ENCODE data around the gene ABHD12.
A peak's percentile ranks its signal among the peaks of the same experiment; 100 is the strongest.

Gene ABHD12

DNA sequence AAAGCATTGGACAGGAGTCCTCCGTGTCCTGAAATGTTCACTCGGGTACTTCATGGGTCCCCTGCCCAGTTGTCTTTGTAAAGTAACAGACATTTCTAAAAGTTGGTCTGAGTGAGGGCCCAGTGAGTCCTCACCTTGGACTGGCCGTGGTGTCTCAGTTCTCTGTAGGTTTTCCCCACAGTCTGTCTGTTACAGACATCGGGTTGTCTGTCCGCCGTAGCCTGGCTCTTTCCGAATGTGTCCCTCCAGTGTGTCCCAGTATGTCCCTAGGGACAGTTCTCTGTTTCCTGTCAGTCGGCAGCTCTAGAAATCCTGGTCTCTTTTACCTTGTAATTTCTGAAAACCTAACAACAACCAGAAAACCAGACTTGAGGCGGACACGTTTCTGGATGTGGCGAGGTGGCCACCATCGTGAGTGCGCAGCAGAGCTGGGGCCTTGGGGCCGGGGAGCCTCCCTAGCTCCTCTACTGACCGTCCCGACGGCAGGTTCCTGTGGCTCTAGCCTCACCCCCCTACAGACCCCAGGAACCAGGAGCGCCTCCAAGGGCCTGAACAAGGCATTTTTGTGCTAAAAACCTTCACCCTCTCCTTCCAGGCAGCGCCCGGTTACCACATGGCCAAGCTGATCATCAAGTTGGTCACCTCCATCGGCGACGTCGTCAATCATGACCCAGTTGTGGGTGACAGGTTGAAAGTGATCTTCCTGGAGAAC is 100.6 kb downstream of the ABHD12 start:
- no peak for TF ChIP-seq CTCF (IDR thresholded peaks at IDR 0.05; ENCODE audit: poor library complexity, severe bottlenecking)
- Histone ChIP-seq H3K27me3 (ENCODE audit: insufficient read depth, poor library complexity, severe bottlenecking) (no peaks in the 10 kb centered on the region), H3K36me3 (ENCODE audit: low read depth) (peaks cover 84% of the 10 kb centered on the region), H3K4me3 (ENCODE audit: severe bottlenecking) (no peak overlapping the region), H3K9me3 (ENCODE audit: severe bottlenecking) (no peaks in the 10 kb centered on the region), H3K27ac (ENCODE audit: poor library complexity, severe bottlenecking) (no peak overlapping the region), H3K4me1 (ENCODE audit: insufficient read depth, poor library complexity, severe bottlenecking) (no peaks in the 10 kb centered on the region)
- DNase-seq (ENCODE audit: low spot score): peak; percentile 47
- ATAC-seq (ENCODE audit: low read depth): no peak

DNA sequence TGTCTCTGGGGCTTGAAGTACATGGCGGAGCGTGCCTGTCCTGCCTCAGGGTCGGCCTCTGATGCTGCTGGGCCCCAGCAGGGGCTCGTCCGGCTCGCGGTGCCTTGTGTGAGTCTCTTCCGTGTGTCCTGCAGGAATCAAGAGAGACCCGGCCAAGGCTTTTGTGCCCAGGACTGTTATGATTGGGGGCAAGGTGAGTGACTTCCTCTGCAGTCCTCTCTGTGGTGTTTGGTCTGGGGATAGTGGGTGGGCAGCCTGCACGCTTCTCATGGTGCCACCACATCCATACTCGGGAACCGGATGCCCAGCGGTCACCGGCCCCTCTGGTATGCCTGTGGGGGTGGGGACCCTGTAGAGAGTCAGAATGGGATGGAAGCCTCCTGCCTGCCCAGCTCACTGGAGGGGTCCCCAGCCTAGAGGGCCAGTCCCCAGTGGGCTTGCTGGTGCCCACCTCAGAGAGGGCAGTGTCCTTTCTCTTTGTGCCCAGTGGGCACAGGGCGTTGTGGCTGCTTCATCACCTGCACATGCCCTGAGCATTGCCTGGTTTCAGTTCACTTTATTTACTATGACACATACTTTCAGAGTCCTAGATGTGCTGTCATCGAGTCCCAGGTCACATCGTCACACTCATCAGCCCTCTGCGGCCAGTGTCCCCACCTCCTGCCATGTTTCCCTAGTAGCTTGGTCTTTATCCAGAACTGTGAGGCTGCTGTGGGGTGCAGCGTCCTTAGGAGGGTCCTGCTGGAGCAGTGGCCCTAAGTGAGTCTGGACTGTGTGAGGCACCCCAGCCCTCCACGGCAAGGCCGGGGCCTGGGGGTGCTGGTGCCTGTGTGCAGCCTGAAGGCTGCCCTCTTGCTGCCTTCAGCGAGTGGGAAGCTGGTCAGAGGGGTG is 102.1 kb downstream of the ABHD12 start:
- DNase-seq (ENCODE audit: low spot score) (peak; percentile 50), ATAC-seq (ENCODE audit: low read depth) (no peak)
- TF ChIP-seq CTCF (IDR thresholded peaks at IDR 0.05; ENCODE audit: poor library complexity, severe bottlenecking): no peak
- Histone ChIP-seq H3K36me3 (ENCODE audit: low read depth) (peaks cover 89% of the 10 kb centered on the region), H3K27me3 (ENCODE audit: insufficient read depth, poor library complexity, severe bottlenecking) (no peaks in the 10 kb centered on the region), H3K27ac (ENCODE audit: poor library complexity, severe bottlenecking) (no peak overlapping the region), H3K9me3 (ENCODE audit: severe bottlenecking) (no peaks in the 10 kb centered on the region), H3K4me3 (ENCODE audit: severe bottlenecking) (no peak overlapping the region), H3K4me1 (ENCODE audit: insufficient read depth, poor library complexity, severe bottlenecking) (no peaks in the 10 kb centered on the region)

GRCh38 chr20:25287631-25288290 is 102.9 kb downstream of the ABHD12 start:
- no peak overlapping the region for H3K4me3 ChIP-seq (ENCODE audit: severe bottlenecking)
- H3K27ac ChIP-seq (ENCODE audit: poor library complexity, severe bottlenecking): no peak overlapping the region
- peaks cover 92% of the 10 kb centered on the region for H3K36me3 ChIP-seq (ENCODE audit: low read depth)
- H3K9me3 ChIP-seq (ENCODE audit: severe bottlenecking): no peaks in the 10 kb centered on the region
- H3K27me3 ChIP-seq (ENCODE audit: insufficient read depth, poor library complexity, severe bottlenecking): no peaks in the 10 kb centered on the region
- DNase-seq (ENCODE audit: low spot score) (peak; percentile 47), ATAC-seq (ENCODE audit: low read depth) (no peak)
- no peaks in the 10 kb centered on the region for H3K4me1 ChIP-seq (ENCODE audit: insufficient read depth, poor library complexity, severe bottlenecking)
- no peak for TF ChIP-seq CTCF (IDR thresholded peaks at IDR 0.05; ENCODE audit: poor library complexity, severe bottlenecking)

- Histone ChIP-seq H3K27ac (ENCODE audit: poor library complexity, severe bottlenecking) (no peak overlapping the region), H3K36me3 (ENCODE audit: low read depth) (peaks cover 95% of the 10 kb centered on the region), H3K27me3 (ENCODE audit: insufficient read depth, poor library complexity, severe bottlenecking) (no peaks in the 10 kb centered on the region), H3K4me3 (ENCODE audit: severe bottlenecking) (no peak overlapping the region), H3K4me1 (ENCODE audit: insufficient read depth, poor library complexity, severe bottlenecking) (no peaks in the 10 kb centered on the region), H3K9me3 (ENCODE audit: severe bottlenecking) (no peaks in the 10 kb centered on the region)
- DNase-seq (ENCODE audit: low spot score) (peak; percentile 29), ATAC-seq (ENCODE audit: low read depth) (no peak)
- TF ChIP-seq CTCF (IDR thresholded peaks at IDR 0.05; ENCODE audit: poor library complexity, severe bottlenecking): no peak
These were observed 103.7 kb downstream of the ABHD12 start for GRCh38 chr20:25286917-25287316.
